Measurements from ENCODE around the gene PLPP4. TPM values are rescaled to one million over a fixed set of nuclear protein-coding genes. Genes with fewer than 3 reads are reported as not detected.

PLPP4 gene
- total RNA-seq, 1 donor from 2014 or later: not detected

DNA sequence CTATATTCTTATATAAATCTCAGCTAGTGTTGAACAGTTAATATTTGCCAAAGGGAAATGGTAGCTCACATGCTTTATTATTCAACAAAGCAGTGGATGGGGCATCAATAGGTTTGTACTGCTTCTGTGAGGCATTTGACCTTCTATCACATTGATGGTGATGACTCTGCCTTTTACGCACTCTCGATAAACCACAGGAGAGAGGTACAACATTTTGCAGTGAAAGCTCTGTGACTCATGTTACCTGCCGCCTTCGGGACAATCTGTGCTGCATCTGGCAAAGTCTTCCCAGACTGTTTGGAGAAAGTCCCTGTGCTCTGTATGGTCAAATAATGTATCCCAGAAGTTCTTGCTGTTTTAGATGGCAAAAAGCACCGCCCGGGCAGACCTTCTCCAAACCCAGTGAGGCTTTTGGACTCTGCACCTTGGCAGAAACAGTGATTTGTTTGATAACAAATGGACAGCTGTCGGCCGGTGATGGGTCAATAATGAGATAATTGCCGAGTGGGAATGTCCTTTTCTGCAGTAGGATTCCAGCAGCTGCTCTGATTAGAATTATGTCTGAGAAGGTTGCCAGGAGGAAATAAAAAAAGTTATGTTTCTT, 61.0 kb downstream of the PLPP4 start:
- Histone ChIP-seq H3K4me1 (no peaks in the 10 kb centered on the region), H3K4me3 (no peak overlapping the region), H3K27ac (no peak overlapping the region), H3K36me3 (no peaks in the 10 kb centered on the region), H3K27me3 (no peaks in the 10 kb centered on the region), H3K9me3 (no peaks in the 10 kb centered on the region)
- intact Hi-C loops (cut with DNase I): no loop called here
- DNase-seq (ENCODE audit: low spot score in 2 of 2): no peak
- TF ChIP-seq, protein P1, sequence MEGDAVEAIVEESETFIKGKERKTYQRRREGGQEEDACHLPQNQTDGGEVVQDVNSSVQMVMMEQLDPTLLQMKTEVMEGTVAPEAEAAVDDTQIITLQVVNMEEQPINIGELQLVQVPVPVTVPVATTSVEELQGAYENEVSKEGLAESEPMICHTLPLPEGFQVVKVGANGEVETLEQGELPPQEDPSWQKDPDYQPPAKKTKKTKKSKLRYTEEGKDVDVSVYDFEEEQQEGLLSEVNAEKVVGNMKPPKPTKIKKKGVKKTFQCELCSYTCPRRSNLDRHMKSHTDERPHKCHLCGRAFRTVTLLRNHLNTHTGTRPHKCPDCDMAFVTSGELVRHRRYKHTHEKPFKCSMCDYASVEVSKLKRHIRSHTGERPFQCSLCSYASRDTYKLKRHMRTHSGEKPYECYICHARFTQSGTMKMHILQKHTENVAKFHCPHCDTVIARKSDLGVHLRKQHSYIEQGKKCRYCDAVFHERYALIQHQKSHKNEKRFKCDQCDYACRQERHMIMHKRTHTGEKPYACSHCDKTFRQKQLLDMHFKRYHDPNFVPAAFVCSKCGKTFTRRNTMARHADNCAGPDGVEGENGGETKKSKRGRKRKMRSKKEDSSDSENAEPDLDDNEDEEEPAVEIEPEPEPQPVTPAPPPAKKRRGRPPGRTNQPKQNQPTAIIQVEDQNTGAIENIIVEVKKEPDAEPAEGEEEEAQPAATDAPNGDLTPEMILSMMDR (IDR thresholded peaks at IDR 0.05): no peak

DNA sequence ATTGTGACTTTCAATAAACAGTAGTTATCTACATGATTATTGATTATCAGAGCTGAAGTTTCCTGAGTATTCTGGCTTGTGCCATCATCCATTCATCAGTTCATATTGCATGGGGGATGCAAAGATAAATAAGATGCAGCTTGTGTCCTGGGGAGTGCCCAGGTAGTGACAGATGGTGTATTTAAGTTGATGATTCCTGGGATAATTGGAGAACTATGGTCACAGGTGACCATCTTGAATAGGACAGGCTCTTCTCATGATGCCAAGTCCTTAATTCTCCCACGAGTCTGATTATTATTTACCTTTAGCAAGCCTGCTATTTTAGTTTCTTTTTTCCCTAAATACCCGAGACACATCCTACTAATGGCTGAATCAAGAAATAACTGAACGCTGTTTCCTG, 64.9 kb downstream of the PLPP4 start:
- Histone ChIP-seq H3K36me3 (no peaks in the 10 kb centered on the region), H3K4me3 (no peak overlapping the region), H3K4me1 (no peaks in the 10 kb centered on the region), H3K9me3 (no peaks in the 10 kb centered on the region), H3K27ac (no peak overlapping the region), H3K27me3 (no peaks in the 10 kb centered on the region)
- no peak for DNase-seq (ENCODE audit: low spot score in 2 of 2)
- intact Hi-C loops (cut with DNase I): no loop called here
- TF ChIP-seq, protein P1 (IDR thresholded peaks at IDR 0.05): no peak

DNA sequence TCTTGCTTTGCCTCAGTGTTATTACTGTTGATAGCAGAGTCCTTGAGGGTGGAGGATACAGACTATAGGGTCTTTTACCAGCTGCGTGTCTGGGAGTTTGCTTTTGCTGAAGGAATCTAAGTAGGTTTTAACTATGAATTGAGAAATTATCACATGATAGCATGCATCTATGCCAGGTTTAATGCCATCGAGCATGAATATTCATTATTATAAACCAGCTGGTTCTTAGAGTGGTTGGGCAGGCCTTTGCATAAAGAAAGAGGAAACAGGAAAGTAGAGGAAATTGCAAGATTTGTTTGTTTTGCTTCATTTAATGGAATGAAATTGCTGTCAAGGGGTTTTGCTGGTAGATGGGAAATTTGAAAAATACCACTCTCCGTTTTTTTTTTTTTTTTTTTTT, 70.7 kb downstream of the PLPP4 start:
- no peaks in the 10 kb centered on the region for H3K27me3 ChIP-seq
- TF ChIP-seq, protein P1 (IDR thresholded peaks at IDR 0.05): no peak
- H3K4me1 ChIP-seq: no peaks in the 10 kb centered on the region
- H3K27ac ChIP-seq: no peak overlapping the region
- no peak for DNase-seq (ENCODE audit: low spot score in 2 of 2)
- no peak overlapping the region for H3K4me3 ChIP-seq
- H3K36me3 ChIP-seq: no peaks in the 10 kb centered on the region
- intact Hi-C loops (cut with DNase I): no loop called here
- no peaks in the 10 kb centered on the region for H3K9me3 ChIP-seq

DNA sequence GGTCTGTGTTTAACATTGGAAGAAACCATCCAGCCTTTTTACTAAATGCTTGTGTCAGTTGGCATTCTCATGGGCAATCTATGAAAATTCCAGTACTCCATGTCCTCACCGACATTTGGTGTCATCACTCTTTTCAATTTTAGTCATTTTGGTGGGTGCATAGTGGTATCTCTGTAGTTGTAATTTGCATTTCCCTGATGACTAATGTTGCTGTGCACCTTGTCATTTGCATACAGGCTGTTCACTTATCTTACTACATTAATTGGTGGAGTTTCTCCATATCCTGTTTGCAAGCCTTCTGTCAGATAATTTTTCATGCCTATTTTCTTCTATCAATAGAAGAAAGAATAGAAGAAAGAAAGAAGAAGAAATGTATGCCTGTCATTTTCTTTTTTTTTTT, 73.7 kb downstream of the PLPP4 start:
- Histone ChIP-seq H3K27me3 (no peaks in the 10 kb centered on the region), H3K27ac (no peak overlapping the region), H3K4me1 (no peaks in the 10 kb centered on the region), H3K4me3 (no peak overlapping the region), H3K9me3 (peaks cover 0 to 3% of the 10 kb centered on the region in 2 donors), H3K36me3 (no peaks in the 10 kb centered on the region)
- TF ChIP-seq, protein P1 (IDR thresholded peaks at IDR 0.05): no peak
- intact Hi-C loops (cut with DNase I): no loop called here
- DNase-seq (ENCODE audit: low spot score in 2 of 2): no peak

DNA sequence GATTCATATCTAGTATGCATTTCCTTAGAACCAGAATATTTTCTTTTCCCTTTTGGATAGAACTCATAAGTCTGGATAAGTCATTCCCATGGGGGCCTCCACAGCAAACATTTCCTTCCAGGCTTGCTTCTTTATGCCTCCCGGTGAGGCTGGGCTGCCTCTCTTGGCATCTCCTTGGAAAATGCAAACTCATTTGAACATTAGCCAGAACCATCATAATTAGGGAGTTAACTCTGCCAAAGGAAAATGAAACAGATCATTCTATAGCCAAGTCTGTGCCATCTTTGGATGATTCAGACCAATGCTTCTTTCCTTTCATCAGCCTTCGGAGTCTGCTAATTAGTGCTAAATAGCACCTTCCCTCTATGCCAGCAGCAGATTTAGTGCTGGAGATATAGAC, 81.1 kb downstream of the PLPP4 start:
- peaks cover 0 to 3% of the 10 kb centered on the region in 2 donors for H3K9me3 ChIP-seq
- H3K4me1 ChIP-seq: no peaks in the 10 kb centered on the region
- DNase-seq (ENCODE audit: low spot score in 2 of 2): no peak
- TF ChIP-seq, protein P1 (IDR thresholded peaks at IDR 0.05): no peak
- H3K27ac ChIP-seq: no peak overlapping the region
- no peak overlapping the region for H3K4me3 ChIP-seq
- intact Hi-C loops (cut with DNase I): no loop called here
- no peaks in the 10 kb centered on the region for H3K36me3 ChIP-seq
- H3K27me3 ChIP-seq: no peaks in the 10 kb centered on the region

DNA sequence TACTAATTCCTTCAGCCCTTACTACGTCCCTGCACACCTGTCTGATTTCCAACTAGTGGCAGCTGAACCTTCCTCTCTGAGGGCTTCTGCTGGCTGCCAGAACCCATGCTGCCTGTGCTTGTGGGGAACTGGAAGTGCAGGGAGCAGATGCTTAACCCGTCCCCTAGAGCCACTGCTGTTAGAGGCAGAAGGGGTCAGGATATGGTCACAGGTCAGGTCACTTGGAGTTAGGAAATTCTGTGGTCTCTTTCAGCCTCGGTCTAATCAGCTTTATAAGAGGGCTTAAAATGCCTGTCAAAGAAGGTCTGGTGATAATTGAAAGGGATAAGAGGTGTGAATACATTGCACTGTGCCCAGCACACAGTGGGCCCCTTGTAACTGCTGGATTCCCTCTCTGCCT, 82.0 kb downstream of the PLPP4 start:
- H3K36me3 ChIP-seq: no peaks in the 10 kb centered on the region
- no peak for DNase-seq (ENCODE audit: low spot score in 2 of 2)
- H3K27ac ChIP-seq: no peak overlapping the region
- no peaks in the 10 kb centered on the region for H3K27me3 ChIP-seq
- no peaks in the 10 kb centered on the region for H3K4me1 ChIP-seq
- peaks cover 0 to 3% of the 10 kb centered on the region in 2 donors for H3K9me3 ChIP-seq
- no peak overlapping the region for H3K4me3 ChIP-seq
- TF ChIP-seq, protein P1 (IDR thresholded peaks at IDR 0.05): no peak
- intact Hi-C loops (cut with DNase I): no loop called here
